NCI-H2171 (cell line): ENCODE measurements around the gene SGSH.
"Not testable (repeated sequence)": the region's sequence is repeated elsewhere in the genome, so short reads cannot be mapped to it uniquely, and the experiment has no call there.

Experiments
- DNase-seq: peaks from one replicate; lab custom pipeline; 2025; lab: John Stamatoyannopoulos, UW

Gene SGSH

GRCh38 chr17:80220054-80220735 is at the start of gene SGSH, which contains the start of gene SLC26A11:
Gene SGSH (minus strand): TSS chr17:80220333. CDS start chr17:80220313, 20 bp downstream.
Gene SLC26A11 (plus strand): TSS chr17:80220427. CDS start chr17:80221561, 1,134 bp downstream.
- DNase-seq, result peak; percentile 75

DNA sequence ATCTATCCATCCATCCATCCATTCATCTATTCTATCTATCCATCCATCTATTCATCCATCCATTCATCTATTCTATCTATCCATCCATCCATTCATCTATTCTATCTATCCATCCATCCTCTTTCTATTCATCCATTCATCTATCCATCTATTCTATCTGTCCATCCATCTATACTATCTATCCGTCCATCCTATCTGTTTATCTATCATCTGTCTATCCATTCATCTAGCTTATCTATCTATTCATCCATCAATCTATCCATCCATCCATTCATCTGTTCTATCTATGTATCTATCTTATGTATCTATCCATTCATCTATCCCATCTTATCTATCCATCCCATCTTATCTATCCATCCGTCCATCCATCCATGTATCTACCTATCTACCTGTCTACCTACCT is 49.3 kb upstream of the SGSH start:
- no peak for DNase-seq

- DNase-seq, result no peak
Observed at GRCh38 chr17:80268427-80268826, 48.3 kb upstream of the SGSH start.

- DNase-seq, result no peak
Observed at GRCh38 chr17:80267391-80267790, 47.3 kb upstream of the SGSH start.

GRCh38 chr17:80265205-80266068 is 45.3 kb upstream of the SGSH start:
- DNase-seq, result no peak

GRCh38 chr17:80264205-80265075 is 44.3 kb upstream of the SGSH start:
- no peak for DNase-seq

GRCh38 chr17:80263253-80264204 is 43.4 kb upstream of the SGSH start:
- peak; percentile 83 for DNase-seq

DNA sequence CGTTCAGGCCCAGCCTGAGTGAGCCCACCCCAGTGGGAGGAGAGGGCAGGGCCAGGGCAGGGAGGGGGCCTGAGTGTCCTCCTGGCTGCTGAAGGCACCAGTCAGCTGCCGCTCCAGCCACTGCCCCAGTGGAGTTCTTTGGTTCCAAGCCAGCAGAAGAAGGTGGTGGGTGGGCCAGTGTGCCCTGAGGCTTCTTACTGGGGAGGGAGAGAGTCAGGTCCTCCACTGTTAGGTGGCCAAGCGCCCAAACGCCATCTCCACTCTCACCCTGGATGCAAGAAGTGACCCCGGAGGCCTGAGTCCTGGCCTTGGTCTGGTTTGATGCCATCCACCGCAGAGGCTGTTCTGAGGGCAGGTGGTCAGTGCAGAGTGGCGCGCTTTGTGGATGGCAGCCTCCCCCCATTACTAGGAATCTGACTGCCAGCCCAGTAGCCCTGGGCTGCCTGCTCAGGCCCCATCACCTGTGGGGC is 42.7 kb upstream of the SGSH start:
- no peak for DNase-seq

- DNase-seq, result no peak
Observed at GRCh38 chr17:80262291-80262690, 42.2 kb upstream of the SGSH start.

DNA sequence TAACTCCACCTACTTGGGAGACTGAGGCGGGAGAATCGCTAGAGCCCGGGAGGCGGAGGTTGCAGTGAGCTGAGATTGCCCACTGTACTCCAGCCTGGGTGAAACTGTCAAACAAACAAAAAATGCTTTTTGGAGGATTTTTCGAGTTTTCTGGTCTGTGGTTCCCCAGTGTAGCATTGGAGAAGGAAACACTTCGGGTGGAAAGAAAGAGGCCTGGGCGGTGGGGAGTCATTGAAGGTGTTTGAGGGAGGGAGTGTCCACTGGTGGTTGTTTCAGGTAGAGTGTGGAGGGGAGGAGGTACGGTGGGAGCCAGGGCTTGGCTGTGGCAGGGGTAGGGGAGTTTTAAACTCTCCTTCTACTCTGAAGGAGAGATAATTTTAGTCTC is 41.8 kb upstream of the SGSH start:
- no peak for DNase-seq

- no peak for DNase-seq
Observed at GRCh38 chr17:80261159-80261894, 41.2 kb upstream of the SGSH start.

GRCh38 chr17:80260791-80261158 is 40.6 kb upstream of the SGSH start, which contains the start of gene RNF213:
Gene RNF213 (plus strand): TSS chr17:80260852. CDS start chr17:80263682, 2,830 bp downstream.
- peak; percentile 57 for DNase-seq

GRCh38 chr17:80260069-80260535 is 40.0 kb upstream of the SGSH start:
- no peak for DNase-seq

GRCh38 chr17:80259457-80260068 is 39.4 kb upstream of the SGSH start:
- DNase-seq, result no peak

- not testable (repeated sequence) for DNase-seq
Observed at GRCh38 chr17:80258296-80258695, 38.2 kb upstream of the SGSH start.

GRCh38 chr17:80257716-80258213 is 37.6 kb upstream of the SGSH start:
- DNase-seq, result no peak

- no peak for DNase-seq
Observed at GRCh38 chr17:80256034-80256350, 35.9 kb upstream of the SGSH start.

GRCh38 chr17:80254396-80255251 is 34.5 kb upstream of the SGSH start:
- DNase-seq, result peak; percentile 38
